Mesenchymal stem cell (in vitro differentiated cells and primary cell): ENCODE results near the gene ALDH2.
"Not testable (repeated sequence)": the region's sequence is repeated elsewhere in the genome, so short reads cannot be mapped to it uniquely, and the experiment has no call there.

Experiments used
- DNase-seq: peaks from one replicate; pipeline ENCODE4 v3.0.0-alpha.2; 2013
- H2AFZ ChIP-seq: one replicate; pipeline ENCODE4 v1.6.1; 2013; ENCODE audit warnings: low read depth, mild to moderate bottlenecking, control low read depth, inconsistent platforms, low read length, moderate library complexity
- H2AK5ac ChIP-seq: 2 replicates; pipeline ENCODE4 v1.6.1; 2013; ENCODE audit warnings: low read length, moderate library complexity, mild to moderate bottlenecking, inconsistent platforms; ENCODE audit not compliant: severe bottlenecking
- H2BK120ac ChIP-seq: one replicate; pipeline ENCODE4 v1.6.1; 2013; ENCODE audit warnings: low read depth, mild to moderate bottlenecking, inconsistent platforms, low read length, moderate library complexity
- H2BK12ac ChIP-seq, 2 experiments: one replicate each; pipeline ENCODE4 v1.6.1; 2013; ENCODE audit warnings: inconsistent platforms in 2 of 2, low read length in 2 of 2, mild to moderate bottlenecking in 2 of 2, moderate library complexity in 2 of 2, control low read depth in 1 of 2
- H2BK15ac ChIP-seq: one replicate; pipeline ENCODE4 v1.6.1; 2013; ENCODE audit warnings: mild to moderate bottlenecking, low read depth, inconsistent platforms; ENCODE audit not compliant: poor library complexity, severe bottlenecking
- H2BK5ac ChIP-seq: 2 replicates; pipeline ENCODE4 v1.6.1; 2013; ENCODE audit warnings: low read depth, mild to moderate bottlenecking, low read length, control low read depth, inconsistent platforms; ENCODE audit not compliant: poor library complexity, severe bottlenecking
- H3K14ac ChIP-seq, 2 experiments: one replicate each; pipeline ENCODE4 v1.6.1; 2013; ENCODE audit warnings: inconsistent platforms in 2 of 2, low read length in 2 of 2, control low read depth in 1 of 2, mild to moderate bottlenecking in 1 of 2, moderate library complexity in 1 of 2
- H3K18ac ChIP-seq, 2 experiments: one replicate each; pipeline ENCODE4 v1.6.1; 2013; ENCODE audit warnings: inconsistent platforms in 2 of 2, low read length in 2 of 2, control low read depth in 1 of 2, low read depth in 1 of 2, mild to moderate bottlenecking in 1 of 2
- H3K23ac ChIP-seq, 2 experiments: one replicate each; pipeline ENCODE4 v1.6.1; 2013; ENCODE audit warnings: inconsistent platforms in 2 of 2, low read length in 2 of 2, mild to moderate bottlenecking in 2 of 2, moderate library complexity in 2 of 2, control low read depth in 1 of 2
- H3K27ac ChIP-seq: 2 replicates; pipeline ENCODE4 v1.5.1; 2013; ENCODE audit warnings: mild to moderate bottlenecking, moderate library complexity, low read length, control low read depth, inconsistent platforms; ENCODE audit not compliant: poor library complexity, severe bottlenecking
- H3K27me3 ChIP-seq, 2 experiments: 2 replicates each; pipeline versions ENCODE4 v1.6.1 to v1.7.0; 2013; ENCODE audit warnings: low read length in 2 of 2, mild to moderate bottlenecking in 2 of 2, moderate library complexity in 2 of 2, control low read depth in 1 of 2, inconsistent platforms in 1 of 2; ENCODE audit not compliant: control insufficient read depth in 1 of 2, insufficient read depth in 1 of 2
- H3K36me3 ChIP-seq, 2 experiments: 2 replicates each; pipeline versions ENCODE4 v1.6.1 to v1.7.0; 2013; ENCODE audit warnings: low read length in 2 of 2, control low read depth in 1 of 2, inconsistent platforms in 1 of 2, low read depth in 1 of 2, mild to moderate bottlenecking in 1 of 2; ENCODE audit not compliant: insufficient read depth in 2 of 2, control insufficient read depth in 1 of 2
- H3K4ac ChIP-seq, 2 experiments: one replicate each; pipeline ENCODE4 v1.6.1; 2013; ENCODE audit warnings: inconsistent platforms in 2 of 2, low read length in 2 of 2, mild to moderate bottlenecking in 2 of 2, moderate library complexity in 2 of 2, control low read depth in 1 of 2, low read depth in 1 of 2
- H3K4me1 ChIP-seq: 2 replicates; pipeline ENCODE4 v1.6.1; 2013; ENCODE audit warnings: low read depth, low read length, control low read depth; ENCODE audit not compliant: control insufficient read depth, insufficient read depth
- H3K4me2 ChIP-seq: 2 replicates; pipeline ENCODE4 v1.6.1; 2013; ENCODE audit warnings: low read length, mild to moderate bottlenecking, inconsistent platforms; ENCODE audit not compliant: poor library complexity, severe bottlenecking
- H3K4me3 ChIP-seq, 2 experiments: 2 replicates each; pipeline versions ENCODE4 v1.5.1 to v1.7.0; 2013; ENCODE audit warnings: low read length in 2 of 2, mild to moderate bottlenecking in 2 of 2, control low read depth in 1 of 2, low read depth in 1 of 2; ENCODE audit not compliant: insufficient read depth in 1 of 2
- H3K79me1 ChIP-seq: replicated peaks from 2 replicates; pipeline ENCODE4 v1.6.1; 2013; ENCODE audit warnings: mild to moderate bottlenecking, control low read depth, low read length, inconsistent platforms; ENCODE audit not compliant: poor library complexity, severe bottlenecking
- H3K9ac ChIP-seq: 2 replicates; pipeline ENCODE4 v1.7.0; 2013; ENCODE audit warnings: mild to moderate bottlenecking, low read length, moderate library complexity
- H3K9me3 ChIP-seq: 2 replicates; pipeline ENCODE4 v1.7.0; 2013; ENCODE audit warnings: mild to moderate bottlenecking, low read length; ENCODE audit not compliant: control insufficient read depth
- H4K8ac ChIP-seq: one replicate; pipeline ENCODE4 v1.6.1; 2013; ENCODE audit warnings: inconsistent platforms, mild to moderate bottlenecking, low read length, moderate library complexity
- H4K91ac ChIP-seq: one replicate; pipeline ENCODE4 v1.6.1; 2013; ENCODE audit warnings: mild to moderate bottlenecking, low read length, inconsistent platforms
- WGBS: methylation state at CpG from one replicate; pipeline ENCODE4 v1.1.7; 2013; ENCODE audit warnings: mixed read lengths; 5-methylcytosine and 5-hydroxymethylcytosine counted together

ALDH2 gene

GRCh38 chr12:111807232-111807631, 40.5 kb downstream of the ALDH2 start:
- Histone ChIP-seq H3K9ac (no peak overlapping the region), H3K4me3 (no peak overlapping the region), H3K79me1 (no peaks in the 10 kb centered on the region), H3K36me3 (peaks cover 0 to 6% of the 10 kb centered on the region in 2 experiments), H3K4me2 (no peak overlapping the region), H3K14ac (no peak overlapping the region), H4K8ac (no peak overlapping the region), H2BK5ac (no peak overlapping the region), H3K4me1 (no peaks in the 10 kb centered on the region), H3K9me3 (no peaks in the 10 kb centered on the region), H4K91ac (no peak overlapping the region), H3K4ac (no peak overlapping the region), H2BK12ac (no peak overlapping the region), H3K18ac (no peak overlapping the region), H3K27ac (no peak overlapping the region), H3K27me3 (no peaks in the 10 kb centered on the region), H2AK5ac (no peak overlapping the region), H3K23ac (no peak overlapping the region), H2AFZ (no peak overlapping the region), H2BK15ac (no peak overlapping the region), H2BK120ac (no peak overlapping the region)
- 89% methylated on average over 7 of the region's 7 CpGs for WGBS
- DNase-seq, result no peak

DNA sequence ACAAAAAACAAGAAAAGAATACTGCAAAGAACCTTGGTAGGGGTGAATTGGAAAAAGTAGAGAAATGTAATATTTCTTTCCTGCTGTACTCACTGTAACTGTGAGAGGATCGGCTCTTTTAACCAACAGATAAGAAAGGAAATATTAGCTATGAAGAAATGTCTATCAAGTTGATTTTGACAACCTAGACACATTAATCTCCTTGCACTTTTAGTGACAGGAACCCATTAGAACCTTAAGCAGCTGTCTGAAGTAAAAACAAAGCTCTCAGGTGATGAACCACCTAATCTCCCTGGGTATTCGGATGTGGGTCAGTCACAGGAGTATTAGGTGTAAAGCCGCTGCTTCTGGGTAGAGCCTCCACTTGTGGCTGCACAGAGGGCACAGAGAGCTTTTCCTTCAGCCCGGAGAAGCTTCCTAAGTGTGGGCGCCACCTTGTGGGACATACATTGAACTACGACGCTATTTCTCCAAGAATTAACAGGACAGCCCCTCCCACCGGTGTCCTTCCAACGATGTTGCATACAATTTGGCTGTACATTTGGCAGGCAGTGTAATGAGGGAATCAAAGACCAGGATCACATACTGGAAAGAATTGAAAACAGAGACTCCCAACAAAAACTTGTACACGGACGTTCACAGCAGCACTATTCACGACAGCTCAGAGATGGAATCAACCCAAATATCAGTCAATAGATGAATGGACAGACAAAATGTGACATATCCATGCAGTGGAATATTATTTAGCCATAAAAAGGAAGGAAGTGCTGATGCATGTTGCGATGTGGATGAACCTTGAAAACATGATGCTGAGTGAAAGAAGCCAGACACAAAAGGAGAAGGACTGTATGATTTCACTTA, 46.4 kb downstream of the ALDH2 start:
- H3K14ac ChIP-seq, result no peak overlapping the region
- no peak overlapping the region for H3K23ac ChIP-seq
- no peaks in the 10 kb centered on the region for H3K4me1 ChIP-seq
- DNase-seq, result peak; percentile 84
- no peak overlapping the region for H2BK15ac ChIP-seq
- WGBS, result 32% methylated on average over 12 of the region's 13 CpGs
- H3K9me3 ChIP-seq, result no peaks in the 10 kb centered on the region
- no peaks in the 10 kb centered on the region for H3K36me3 ChIP-seq
- H2AFZ ChIP-seq, result no peak overlapping the region
- H3K9ac ChIP-seq, result no peak overlapping the region
- H2BK5ac ChIP-seq, result no peak overlapping the region
- peaks cover 12 to 20% of the 10 kb centered on the region in 2 experiments for H3K27me3 ChIP-seq
- H3K4me3 ChIP-seq, result no peak overlapping the region
- no peak overlapping the region for H4K91ac ChIP-seq
- H2BK12ac ChIP-seq, result no peak overlapping the region
- no peak overlapping the region for H2BK120ac ChIP-seq
- H3K18ac ChIP-seq, result no peak overlapping the region
- no peak overlapping the region for H3K4ac ChIP-seq
- H2AK5ac ChIP-seq, result no peak overlapping the region
- H3K4me2 ChIP-seq, result no peak overlapping the region
- no peak overlapping the region for H3K27ac ChIP-seq
- peak overlapping the region; percentile 27 for H4K8ac ChIP-seq
- no peaks in the 10 kb centered on the region for H3K79me1 ChIP-seq

- no peak overlapping the region for H3K9ac ChIP-seq
- H2BK5ac ChIP-seq, result no peak overlapping the region
- H3K4me1 ChIP-seq, result no peaks in the 10 kb centered on the region
- no peaks in the 10 kb centered on the region for H3K79me1 ChIP-seq
- no peak overlapping the region for H4K8ac ChIP-seq
- no peaks in the 10 kb centered on the region for H3K36me3 ChIP-seq
- no peak overlapping the region for H3K4me2 ChIP-seq
- H3K18ac ChIP-seq, result no peak overlapping the region
- H3K27ac ChIP-seq, result no peak overlapping the region
- H3K23ac ChIP-seq, result no peak overlapping the region
- H3K9me3 ChIP-seq, result no peaks in the 10 kb centered on the region
- H3K14ac ChIP-seq, result no peak overlapping the region
- WGBS, result 56% methylated on average over 6 of the region's 6 CpGs
- H2BK15ac ChIP-seq, result no peak overlapping the region
- no peak overlapping the region for H4K91ac ChIP-seq
- H3K4me3 ChIP-seq, result no peak overlapping the region
- H2BK120ac ChIP-seq, result no peak overlapping the region
- H3K4ac ChIP-seq, result no peak overlapping the region
- DNase-seq, result no peak
- H3K27me3 ChIP-seq, result peaks cover 33 to 34% of the 10 kb centered on the region in 2 experiments
- H2AK5ac ChIP-seq, result no peak overlapping the region
- no peak overlapping the region for H2BK12ac ChIP-seq
- no peak overlapping the region for H2AFZ ChIP-seq
Measured at GRCh38 chr12:111816065-111816615, 49.4 kb downstream of the ALDH2 start.

GRCh38 chr12:111816898-111817297, 50.2 kb downstream of the ALDH2 start:
- peaks cover 35 to 39% of the 10 kb centered on the region in 2 experiments for H3K27me3 ChIP-seq
- not testable (repeated sequence) for H3K4me3 ChIP-seq, H3K14ac ChIP-seq, H2BK5ac ChIP-seq, H3K36me3 ChIP-seq, H3K9me3 ChIP-seq, H4K91ac ChIP-seq, H2BK15ac ChIP-seq, DNase-seq, H4K8ac ChIP-seq, H2AK5ac ChIP-seq, H2AFZ ChIP-seq, H3K9ac ChIP-seq, H3K4ac ChIP-seq, H3K79me1 ChIP-seq, H2BK12ac ChIP-seq, H3K4me2 ChIP-seq, H3K4me1 ChIP-seq, H3K18ac ChIP-seq, H3K23ac ChIP-seq, H3K27ac ChIP-seq, H2BK120ac ChIP-seq
- WGBS, result 90% methylated on average over 3 of the region's 3 CpGs
